HG03175 (cell line): ENCODE data around the gene ASAH2.
A peak's percentile ranks its signal among the peaks of the same experiment; 100 is the strongest.
"Not testable (repeated sequence)": the region's sequence is repeated elsewhere in the genome, so short reads cannot be mapped to it uniquely, and the experiment has no call there.

ENCODE experiments used
- ATAC-seq: cut with Tn5 transposase; IDR thresholded peaks from one replicate; pipeline ENCODE4 v1.9.1; 2021; ENCODE audit warnings: mild to moderate bottlenecking, moderate library complexity; ENCODE audit not compliant: unreplicated experiment

Gene ASAH2

GRCh38 chr10:50260791-50261281 lies 9.5 kb upstream of the ASAH2 start:
- ATAC-seq: peak; percentile 100

GRCh38 chr10:50254479-50254878 lies 3.2 kb upstream of the ASAH2 start:
- ATAC-seq: no peak

GRCh38 chr10:50250096-50250854 lies 1.0 kb downstream of the ASAH2 start:
- ATAC-seq: no peak

- ATAC-seq: no peak
These were observed 2.7 kb downstream of the ASAH2 start for GRCh38 chr10:50248598-50248997.

- no peak for ATAC-seq
These were observed 3.3 kb downstream of the ASAH2 start for GRCh38 chr10:50248062-50248461.

- no peak for ATAC-seq
These were observed 7.1 kb downstream of the ASAH2 start for GRCh38 chr10:50244201-50244600.

GRCh38 chr10:50242777-50243176 lies 8.5 kb downstream of the ASAH2 start:
- no peak for ATAC-seq

- ATAC-seq: not testable (repeated sequence)
These were observed 9.8 kb downstream of the ASAH2 start for GRCh38 chr10:50241478-50241877.

- no peak for ATAC-seq
These were observed 16.8 kb downstream of the ASAH2 start for GRCh38 chr10:50234486-50234885.

- ATAC-seq: no peak
These were observed 19.1 kb downstream of the ASAH2 start for GRCh38 chr10:50232261-50232639.

- ATAC-seq: no peak
These were observed 19.6 kb downstream of the ASAH2 start for GRCh38 chr10:50231515-50232260.

- no peak for ATAC-seq
These were observed 21.9 kb downstream of the ASAH2 start for GRCh38 chr10:50229460-50229859.

- ATAC-seq: no peak
These were observed 22.6 kb downstream of the ASAH2 start for GRCh38 chr10:50228672-50229071.

GRCh38 chr10:50226610-50227009 lies 24.7 kb downstream of the ASAH2 start:
- no peak for ATAC-seq

GRCh38 chr10:50224330-50224952 lies 26.9 kb downstream of the ASAH2 start:
- ATAC-seq: peak; percentile 95

- ATAC-seq: no peak
These were observed 29.1 kb downstream of the ASAH2 start for GRCh38 chr10:50222199-50222598.

GRCh38 chr10:50221470-50221869 lies 29.8 kb downstream of the ASAH2 start:
- ATAC-seq: no peak

- no peak for ATAC-seq
These were observed 31.7 kb downstream of the ASAH2 start for GRCh38 chr10:50219646-50220045.

GRCh38 chr10:50219200-50219599 lies 32.1 kb downstream of the ASAH2 start:
- ATAC-seq: no peak

- no peak for ATAC-seq
These were observed 34.4 kb downstream of the ASAH2 start for GRCh38 chr10:50216894-50217293.

- no peak for ATAC-seq
These were observed 34.9 kb downstream of the ASAH2 start for GRCh38 chr10:50216418-50216817.

- ATAC-seq: no peak
These were observed 39.6 kb downstream of the ASAH2 start for GRCh38 chr10:50211670-50212069.
